Peyer's patch (tissue), 4 donors: ENCODE data around the gene ERC2. TPM values are rescaled to one million over a fixed set of nuclear protein-coding genes. Genes with fewer than 3 reads are reported as not detected.

Source experiments
- DNase-seq, 3 donors: peaks; one replicate each; pipeline ENCODE4 v3.0.0-alpha.2; 2017 to 2019
- H3K27ac ChIP-seq, 4 donors: fragments of 200-600 bp; sonication (generic); one replicate each; pipeline ENCODE4 v1.5.1; 2016 to 2019
- H3K27me3 ChIP-seq, 2 donors: fragments of 200-600 bp; sonication (generic); one replicate each; pipeline ENCODE4 v1.5.1; 2019
- H3K36me3 ChIP-seq, 3 donors: fragments of 200-600 bp; sonication (generic); one replicate each; pipeline ENCODE4 v1.5.1; 2016 to 2019
- H3K4me1 ChIP-seq, 4 donors: fragments of 200-600 bp; sonication (generic); one replicate each; pipeline ENCODE4 v1.5.1; 2016 to 2019
- H3K4me3 ChIP-seq, 4 donors: fragments of 200-600 bp; sonication (generic); 1 replicate in 3 of 4; 2 replicates in 1 of 4; pipeline ENCODE4 v1.5.1; 2016 to 2019; ENCODE audit warnings: mild to moderate bottlenecking in 1 of 4
- H3K9me3 ChIP-seq, 4 donors: fragments of 200-600 bp; sonication (generic); one replicate each; pipeline ENCODE4 v1.5.1; 2016 to 2019; ENCODE audit warnings: mild to moderate bottlenecking in 1 of 4
- CTCF ChIP-seq, 6 experiments: fragments of 450-650 bp in 4 of 6; fragments of 200-600 bp in 2 of 6; sonication (generic) in 1 of 6; IDR thresholded peaks; one replicate each; pipeline ENCODE4 v1.5.1; 2017 to 2019; ENCODE audit warnings: antibody characterized with exemption in 6 of 6, mild to moderate bottlenecking in 3 of 6, moderate library complexity in 1 of 6
- POLR2A ChIP-seq, 2 donors: fragments of 450-650 bp; IDR thresholded peaks; one replicate each; pipeline ENCODE4 v1.5.1; 2017; ENCODE audit warnings: antibody characterized with exemption in 2 of 2, mild to moderate bottlenecking in 2 of 2, moderate library complexity in 2 of 2
- total RNA-seq, 4 donors: library from RNA; depleted of rRNA; stranded (reverse); fragments of >200 nt; gene quantifications; one replicate each; pipeline ENCODE4 v1.1.0, GENCODE V29; 2016

Gene ERC2
- total RNA-seq, 4 donors from 2014 or later: 0.18 to 0.83 TPM; not detected in 2

GRCh38 chr3:56119575-56120349, 348.5 kb downstream of the ERC2 start:
- DNase-seq: no peak

GRCh38 chr3:56118968-56119367, 349.3 kb downstream of the ERC2 start:
- Histone ChIP-seq H3K4me3 (no peak overlapping the region), H3K9me3 (no peaks in the 10 kb centered on the region), H3K4me1 (no peaks in the 10 kb centered on the region), H3K36me3 (no peaks in the 10 kb centered on the region), H3K27me3 (no peaks in the 10 kb centered on the region), H3K27ac (no peak overlapping the region)
- no peak for DNase-seq
- TF ChIP-seq POLR2A (IDR thresholded peaks at IDR 0.05) (no peak), CTCF (IDR thresholded peaks at IDR 0.05) (no peak)

More at GRCh38 chr3:56119575-56120349, 348.5 kb downstream of the ERC2 start:
- Histone ChIP-seq H3K36me3 (no peaks in the 10 kb centered on the region), H3K27ac (no peak overlapping the region), H3K4me1 (no peaks in the 10 kb centered on the region), H3K9me3 (no peaks in the 10 kb centered on the region), H3K4me3 (no peak overlapping the region), H3K27me3 (no peaks in the 10 kb centered on the region)
- TF ChIP-seq POLR2A (IDR thresholded peaks at IDR 0.05) (no peak), CTCF (IDR thresholded peaks at IDR 0.05) (no peak)

DNA sequence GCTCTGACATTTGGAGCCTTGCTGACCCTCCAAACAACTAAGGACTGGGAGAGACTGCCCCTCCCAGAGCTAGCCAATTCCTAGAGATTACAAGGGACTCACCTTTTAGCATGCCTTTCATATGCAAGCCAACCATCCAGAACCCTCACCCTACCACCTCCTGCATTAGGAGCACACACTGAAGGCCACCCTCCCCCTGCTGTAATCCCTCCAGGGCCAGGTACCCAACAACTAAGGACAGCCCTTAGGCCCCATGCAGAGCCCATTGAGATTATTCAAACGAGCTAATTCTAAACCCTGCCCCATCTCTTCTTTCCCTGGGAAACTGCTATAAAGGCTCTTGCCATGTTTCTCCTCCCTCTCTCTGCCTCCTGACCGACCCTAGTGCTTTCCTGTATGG, 352.6 kb downstream of the ERC2 start:
- H3K4me3 ChIP-seq: no peak overlapping the region
- no peaks in the 10 kb centered on the region for H3K36me3 ChIP-seq
- no peaks in the 10 kb centered on the region for H3K9me3 ChIP-seq
- H3K4me1 ChIP-seq: no peaks in the 10 kb centered on the region
- H3K27ac ChIP-seq: no peak overlapping the region
- no peak for TF ChIP-seq CTCF (IDR thresholded peaks at IDR 0.05)
- TF ChIP-seq POLR2A (IDR thresholded peaks at IDR 0.05): no peak
- DNase-seq: no peak
- H3K27me3 ChIP-seq: no peaks in the 10 kb centered on the region

GRCh38 chr3:56115199-56115598, 353.1 kb downstream of the ERC2 start:
- Histone ChIP-seq H3K9me3 (no peaks in the 10 kb centered on the region), H3K4me3 (no peak overlapping the region), H3K27me3 (no peaks in the 10 kb centered on the region), H3K4me1 (no peaks in the 10 kb centered on the region), H3K36me3 (no peaks in the 10 kb centered on the region), H3K27ac (no peak overlapping the region)
- no peak for DNase-seq
- TF ChIP-seq POLR2A (IDR thresholded peaks at IDR 0.05) (no peak), CTCF (IDR thresholded peaks at IDR 0.05) (no peak)

DNA sequence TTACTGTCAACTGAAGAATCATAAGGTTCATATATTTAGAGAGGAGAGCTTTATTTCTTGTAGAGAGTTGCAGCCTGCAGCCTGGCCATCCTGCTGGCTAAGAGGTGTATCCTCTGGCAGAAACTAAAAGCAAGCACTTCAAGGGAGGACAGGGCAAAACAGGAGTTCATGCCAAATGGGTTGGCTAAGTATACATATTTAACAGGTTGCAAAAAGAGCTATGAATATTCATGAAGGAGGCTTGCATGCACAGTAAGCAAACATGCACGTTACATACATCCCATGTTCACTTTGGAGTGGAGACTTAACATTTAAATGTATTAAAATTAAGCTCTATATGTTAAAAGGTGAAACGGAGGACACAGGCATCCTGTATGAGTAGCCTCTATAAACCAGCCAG, 354.4 kb downstream of the ERC2 start:
- TF ChIP-seq CTCF (IDR thresholded peaks at IDR 0.05) (no peak), POLR2A (IDR thresholded peaks at IDR 0.05) (no peak)
- no peak overlapping the region for H3K27ac ChIP-seq
- no peaks in the 10 kb centered on the region for H3K36me3 ChIP-seq
- H3K27me3 ChIP-seq: no peaks in the 10 kb centered on the region
- H3K4me1 ChIP-seq: no peaks in the 10 kb centered on the region
- no peak for DNase-seq
- no peaks in the 10 kb centered on the region for H3K9me3 ChIP-seq
- no peak overlapping the region for H3K4me3 ChIP-seq
